ENCODE data around the gene APOO. TPM values are rescaled to one million over a fixed set of nuclear protein-coding genes. Genes with fewer than 3 reads are reported as not detected.

Gene APOO
- total and polyA plus RNA-seq, 2 experiments from 2014 or later = 32.8 to 72.4 TPM

DNA sequence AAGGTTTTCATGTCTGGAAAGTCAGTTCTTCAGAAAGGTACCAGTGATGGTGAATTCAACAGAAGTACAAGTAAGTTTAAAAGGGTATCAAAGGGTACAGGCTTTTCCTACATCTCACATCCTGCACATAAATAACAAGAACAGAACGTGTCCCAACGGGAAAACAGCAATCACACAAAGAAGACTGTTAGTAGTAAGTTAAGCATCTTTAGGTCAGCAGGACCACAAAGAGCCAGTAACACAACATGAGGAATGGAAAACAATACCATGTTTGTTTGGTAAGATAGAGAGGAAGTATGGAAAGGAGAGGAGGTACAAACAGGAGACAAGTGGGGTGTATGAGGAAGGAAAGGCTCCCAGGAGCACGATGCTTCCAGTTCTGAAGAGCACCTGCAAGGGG is 81.5 kb downstream of the APOO start:
- ATAC-seq = no peak
- no peaks in the 10 kb centered on the region for H3K9me3 Mint-ChIP-seq
- no peak overlapping the region for H3K4me3 Mint-ChIP-seq

DNA sequence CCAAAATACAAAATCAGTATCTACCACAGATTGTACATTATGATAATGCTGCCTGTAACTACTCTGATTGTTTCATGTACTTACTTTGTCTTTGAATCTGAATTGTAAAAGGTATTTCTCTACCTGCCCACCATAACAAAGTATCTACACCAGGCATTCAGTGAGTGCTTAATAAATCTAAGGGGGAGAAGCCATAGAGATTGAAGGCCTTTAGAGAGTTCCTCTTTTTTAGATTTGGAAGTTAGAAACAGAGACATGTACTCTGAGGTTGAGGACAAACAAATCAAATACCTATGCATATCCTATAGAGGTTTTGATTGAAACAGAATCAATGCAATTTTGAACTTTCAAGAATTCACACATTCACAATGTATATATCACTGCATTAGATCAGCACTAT is 82.1 kb downstream of the APOO start:
- Mint-ChIP-seq H3K36me3 (ENCODE audit: low read depth) (no peaks in the 10 kb centered on the region), H3K4me3 (no peak overlapping the region), H3K9me3 (no peaks in the 10 kb centered on the region), H3K27me3 (ENCODE audit: insufficient read depth, low read depth, poor library complexity) (no peaks in the 10 kb centered on the region), H3K4me1 (peaks cover 3% of the 10 kb centered on the region; the same call in 2 of the 3 replicates), H3K27ac (no peak overlapping the region)
- ATAC-seq (no peak), DNase-seq (ENCODE audit: low spot score) (no peak)
- H4K20me1 ChIP-seq (replicated peaks; ENCODE audit: insufficient read depth) = no peaks in the 10 kb centered on the region
- H3K79me2 ChIP-seq (replicated peaks; ENCODE audit: insufficient read depth) = no peaks in the 10 kb centered on the region
- H2AFZ ChIP-seq = no peak overlapping the region
- H3K4me1 ChIP-seq (ENCODE audit: insufficient read depth) = no peaks in the 10 kb centered on the region
- no peak overlapping the region for H3K27ac ChIP-seq (ENCODE audit: low read depth)
- H3F3A ChIP-seq (replicated peaks; ENCODE audit: low read depth) = no peaks in the 10 kb centered on the region
- H3K9me2 ChIP-seq (ENCODE audit: insufficient read depth) = no peaks in the 10 kb centered on the region
- no peaks in the 10 kb centered on the region for H3K27me3 ChIP-seq (ENCODE audit: insufficient read depth)
- TF ChIP-seq, protein P1, sequence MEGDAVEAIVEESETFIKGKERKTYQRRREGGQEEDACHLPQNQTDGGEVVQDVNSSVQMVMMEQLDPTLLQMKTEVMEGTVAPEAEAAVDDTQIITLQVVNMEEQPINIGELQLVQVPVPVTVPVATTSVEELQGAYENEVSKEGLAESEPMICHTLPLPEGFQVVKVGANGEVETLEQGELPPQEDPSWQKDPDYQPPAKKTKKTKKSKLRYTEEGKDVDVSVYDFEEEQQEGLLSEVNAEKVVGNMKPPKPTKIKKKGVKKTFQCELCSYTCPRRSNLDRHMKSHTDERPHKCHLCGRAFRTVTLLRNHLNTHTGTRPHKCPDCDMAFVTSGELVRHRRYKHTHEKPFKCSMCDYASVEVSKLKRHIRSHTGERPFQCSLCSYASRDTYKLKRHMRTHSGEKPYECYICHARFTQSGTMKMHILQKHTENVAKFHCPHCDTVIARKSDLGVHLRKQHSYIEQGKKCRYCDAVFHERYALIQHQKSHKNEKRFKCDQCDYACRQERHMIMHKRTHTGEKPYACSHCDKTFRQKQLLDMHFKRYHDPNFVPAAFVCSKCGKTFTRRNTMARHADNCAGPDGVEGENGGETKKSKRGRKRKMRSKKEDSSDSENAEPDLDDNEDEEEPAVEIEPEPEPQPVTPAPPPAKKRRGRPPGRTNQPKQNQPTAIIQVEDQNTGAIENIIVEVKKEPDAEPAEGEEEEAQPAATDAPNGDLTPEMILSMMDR (conservative IDR thresholded peaks at IDR 0.05; ENCODE audit: low read depth in 2 of 2) = no peak
- no peak for TF ChIP-seq EZH2 (IDR thresholded peaks at IDR 0.05; ENCODE audit: low read depth, unreplicated experiment)
- TF ChIP-seq, protein P2, sequence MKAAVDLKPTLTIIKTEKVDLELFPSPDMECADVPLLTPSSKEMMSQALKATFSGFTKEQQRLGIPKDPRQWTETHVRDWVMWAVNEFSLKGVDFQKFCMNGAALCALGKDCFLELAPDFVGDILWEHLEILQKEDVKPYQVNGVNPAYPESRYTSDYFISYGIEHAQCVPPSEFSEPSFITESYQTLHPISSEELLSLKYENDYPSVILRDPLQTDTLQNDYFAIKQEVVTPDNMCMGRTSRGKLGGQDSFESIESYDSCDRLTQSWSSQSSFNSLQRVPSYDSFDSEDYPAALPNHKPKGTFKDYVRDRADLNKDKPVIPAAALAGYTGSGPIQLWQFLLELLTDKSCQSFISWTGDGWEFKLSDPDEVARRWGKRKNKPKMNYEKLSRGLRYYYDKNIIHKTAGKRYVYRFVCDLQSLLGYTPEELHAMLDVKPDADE (IDR thresholded peaks at IDR 0.05) = no peak
- no peak for TF ChIP-seq ZNF331 (CRISPR knock-in tag; IDR thresholded peaks at IDR 0.05; ENCODE audit: low read depth)
- no peak for TF ChIP-seq ZNF114 (CRISPR knock-in tag; IDR thresholded peaks at IDR 0.05)
- TF ChIP-seq, protein P3, sequence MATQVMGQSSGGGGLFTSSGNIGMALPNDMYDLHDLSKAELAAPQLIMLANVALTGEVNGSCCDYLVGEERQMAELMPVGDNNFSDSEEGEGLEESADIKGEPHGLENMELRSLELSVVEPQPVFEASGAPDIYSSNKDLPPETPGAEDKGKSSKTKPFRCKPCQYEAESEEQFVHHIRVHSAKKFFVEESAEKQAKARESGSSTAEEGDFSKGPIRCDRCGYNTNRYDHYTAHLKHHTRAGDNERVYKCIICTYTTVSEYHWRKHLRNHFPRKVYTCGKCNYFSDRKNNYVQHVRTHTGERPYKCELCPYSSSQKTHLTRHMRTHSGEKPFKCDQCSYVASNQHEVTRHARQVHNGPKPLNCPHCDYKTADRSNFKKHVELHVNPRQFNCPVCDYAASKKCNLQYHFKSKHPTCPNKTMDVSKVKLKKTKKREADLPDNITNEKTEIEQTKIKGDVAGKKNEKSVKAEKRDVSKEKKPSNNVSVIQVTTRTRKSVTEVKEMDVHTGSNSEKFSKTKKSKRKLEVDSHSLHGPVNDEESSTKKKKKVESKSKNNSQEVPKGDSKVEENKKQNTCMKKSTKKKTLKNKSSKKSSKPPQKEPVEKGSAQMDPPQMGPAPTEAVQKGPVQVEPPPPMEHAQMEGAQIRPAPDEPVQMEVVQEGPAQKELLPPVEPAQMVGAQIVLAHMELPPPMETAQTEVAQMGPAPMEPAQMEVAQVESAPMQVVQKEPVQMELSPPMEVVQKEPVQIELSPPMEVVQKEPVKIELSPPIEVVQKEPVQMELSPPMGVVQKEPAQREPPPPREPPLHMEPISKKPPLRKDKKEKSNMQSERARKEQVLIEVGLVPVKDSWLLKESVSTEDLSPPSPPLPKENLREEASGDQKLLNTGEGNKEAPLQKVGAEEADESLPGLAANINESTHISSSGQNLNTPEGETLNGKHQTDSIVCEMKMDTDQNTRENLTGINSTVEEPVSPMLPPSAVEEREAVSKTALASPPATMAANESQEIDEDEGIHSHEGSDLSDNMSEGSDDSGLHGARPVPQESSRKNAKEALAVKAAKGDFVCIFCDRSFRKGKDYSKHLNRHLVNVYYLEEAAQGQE (IDR thresholded peaks at IDR 0.05; ENCODE audit: unreplicated experiment) = no peak
- no peaks in the 10 kb centered on the region for H3K36me3 ChIP-seq (ENCODE audit: insufficient read depth)
- no peak overlapping the region for H3K4me2 ChIP-seq
- H3K4me3 ChIP-seq = no peak overlapping the region

More for the DNA sequence above, 81.5 kb downstream of the APOO start:
- Histone ChIP-seq H3F3A (replicated peaks; ENCODE audit: low read depth) (no peaks in the 10 kb centered on the region), H3K4me2 (no peak overlapping the region), H3K4me1 (ENCODE audit: insufficient read depth) (no peaks in the 10 kb centered on the region), H3K36me3 (ENCODE audit: insufficient read depth) (no peaks in the 10 kb centered on the region), H3K4me3 (no peak overlapping the region), H4K20me1 (replicated peaks; ENCODE audit: insufficient read depth) (no peaks in the 10 kb centered on the region), H3K27me3 (ENCODE audit: insufficient read depth) (no peaks in the 10 kb centered on the region), H3K9me2 (ENCODE audit: insufficient read depth) (no peaks in the 10 kb centered on the region), H3K27ac (ENCODE audit: low read depth) (no peak overlapping the region), H2AFZ (no peak overlapping the region), H3K79me2 (replicated peaks; ENCODE audit: insufficient read depth) (no peaks in the 10 kb centered on the region)
- no peak for DNase-seq (ENCODE audit: low spot score)
- Mint-ChIP-seq H3K36me3 (ENCODE audit: low read depth) (no peaks in the 10 kb centered on the region), H3K27me3 (ENCODE audit: insufficient read depth, low read depth, poor library complexity) (no peaks in the 10 kb centered on the region), H3K4me1 (peaks cover 3% of the 10 kb centered on the region; the same call in 2 of the 3 replicates), H3K27ac (no peak overlapping the region)
- TF ChIP-seq, protein P1 (conservative IDR thresholded peaks at IDR 0.05; ENCODE audit: low read depth in 2 of 2) = no peak
- no peak for TF ChIP-seq POLR2AphosphoS5 (IDR thresholded peaks at IDR 0.05; ENCODE audit: low read depth)
- TF ChIP-seq, protein P3 (IDR thresholded peaks at IDR 0.05; ENCODE audit: unreplicated experiment) = no peak
